HFFc6 (cell line): ENCODE results near the gene PBX3. TPM values are rescaled to one million over a fixed set of nuclear protein-coding genes. Genes with fewer than 3 reads are reported as not detected.

Experiments used
- DNase-seq: peaks from one replicate; pipeline ENCODE4 v3.0.0-alpha.2; 2018
- H3K27ac Mint-ChIP-seq: 2 replicates; pipeline ENCODE4 v1.8.0; 2020; ENCODE audit warnings: mild to moderate bottlenecking, mixed read lengths
- H3K27me3 Mint-ChIP-seq: 2 replicates; pipeline ENCODE4 v1.8.0; 2021; ENCODE audit warnings: mild to moderate bottlenecking, moderate library complexity, mixed read lengths; ENCODE audit not compliant: insufficient read depth
- H3K36me3 Mint-ChIP-seq: 2 replicates; pipeline ENCODE4 v1.8.0; 2021; ENCODE audit warnings: low read depth, mixed read lengths
- H3K4me1 Mint-ChIP-seq: 2 replicates; pipeline ENCODE4 v1.8.0; 2020; ENCODE audit warnings: low read depth, mixed read lengths
- H3K4me3 Mint-ChIP-seq: 2 replicates; pipeline ENCODE4 v1.8.0; 2020; ENCODE audit warnings: mild to moderate bottlenecking, moderate library complexity, mixed read lengths
- H3K9me3 Mint-ChIP-seq: 2 replicates; pipeline ENCODE4 v1.8.0; 2020; ENCODE audit warnings: mild to moderate bottlenecking, mixed read lengths
- CTCF ChIP-seq: fragments of 200-600 bp; sonication (generic); IDR thresholded peaks from 2 replicates; pipeline ENCODE4 v1.5.0; 2021; ENCODE audit warnings: antibody characterized with exemption, mild to moderate bottlenecking
- total RNA-seq, 6 experiments: library from RNA; stranded (reverse); fragmentation: NEBNext Ultra II Directional; extraction: Animal tissue kit (Norgen Biotek cat#: 25700); gene quantifications; 2 replicates in 1 of 6; 3 replicates in 5 of 6; pipeline ENCODE4 v1.2.3, GENCODE V29; 2021

PBX3 gene
- total RNA-seq, 6 experiments from 2014 or later = 32.2 to 44.3 (median 40.3) TPM

DNA sequence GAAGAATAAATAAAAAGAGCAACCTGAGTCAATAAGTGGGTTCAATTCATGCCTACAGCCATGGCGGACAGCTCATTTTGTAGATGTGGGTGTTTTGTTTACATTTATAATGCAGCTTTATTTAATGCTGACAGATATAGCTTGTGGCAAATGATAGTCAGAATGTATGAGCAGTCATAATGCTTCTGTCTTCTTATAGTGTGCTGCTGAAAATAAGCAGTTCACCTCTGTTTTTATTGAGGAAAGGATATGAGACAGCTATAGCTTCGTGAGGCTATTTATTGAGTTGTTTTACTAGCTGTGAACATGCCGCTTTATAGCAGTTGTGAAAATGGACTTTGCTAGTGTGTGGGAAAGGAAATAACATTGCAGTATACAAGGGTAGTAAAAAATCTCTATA is 147.4 kb downstream of the PBX3 start:
- TF ChIP-seq CTCF = no peak
- Mint-ChIP-seq H3K4me3 (no peak overlapping the region), H3K27me3 (no peaks in the 10 kb centered on the region), H3K27ac (no peak overlapping the region), H3K4me1 (peaks cover 49% of the 10 kb centered on the region), H3K36me3 (no peaks in the 10 kb centered on the region), H3K9me3 (no peaks in the 10 kb centered on the region)
- DNase-seq = no peak

DNA sequence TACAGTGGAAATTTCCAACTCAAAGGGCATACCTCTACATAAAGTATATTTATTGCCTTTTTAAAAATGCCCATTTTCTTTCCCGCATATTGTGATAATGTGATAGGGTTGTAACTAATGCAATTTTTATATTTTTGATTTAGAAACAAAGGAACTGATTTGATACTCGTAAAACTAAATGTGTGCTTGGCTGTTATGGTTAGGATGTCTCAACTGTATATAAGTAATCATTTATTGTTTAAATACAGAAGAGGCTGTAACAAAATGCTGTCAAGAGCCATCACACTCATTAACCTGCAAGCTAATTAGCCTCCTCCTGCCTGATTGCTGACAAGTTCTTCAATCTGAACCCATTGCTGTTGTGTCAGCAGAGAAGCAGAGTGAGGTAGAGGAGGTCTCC is 149.2 kb downstream of the PBX3 start:
- H3K4me1 Mint-ChIP-seq = peaks cover 42% of the 10 kb centered on the region
- H3K27ac Mint-ChIP-seq = no peak overlapping the region
- H3K27me3 Mint-ChIP-seq = no peaks in the 10 kb centered on the region
- DNase-seq = no peak
- no peaks in the 10 kb centered on the region for H3K9me3 Mint-ChIP-seq
- H3K4me3 Mint-ChIP-seq = no peak overlapping the region
- no peak for TF ChIP-seq CTCF
- no peaks in the 10 kb centered on the region for H3K36me3 Mint-ChIP-seq

GRCh38 chr9:125896964-125897363 is 149.8 kb downstream of the PBX3 start:
- Mint-ChIP-seq H3K9me3 (no peaks in the 10 kb centered on the region), H3K36me3 (no peaks in the 10 kb centered on the region), H3K27me3 (no peaks in the 10 kb centered on the region), H3K4me1 (peaks cover 46% of the 10 kb centered on the region), H3K4me3 (no peak overlapping the region), H3K27ac (no peak overlapping the region)
- no peak for DNase-seq
- TF ChIP-seq CTCF = no peak

DNA sequence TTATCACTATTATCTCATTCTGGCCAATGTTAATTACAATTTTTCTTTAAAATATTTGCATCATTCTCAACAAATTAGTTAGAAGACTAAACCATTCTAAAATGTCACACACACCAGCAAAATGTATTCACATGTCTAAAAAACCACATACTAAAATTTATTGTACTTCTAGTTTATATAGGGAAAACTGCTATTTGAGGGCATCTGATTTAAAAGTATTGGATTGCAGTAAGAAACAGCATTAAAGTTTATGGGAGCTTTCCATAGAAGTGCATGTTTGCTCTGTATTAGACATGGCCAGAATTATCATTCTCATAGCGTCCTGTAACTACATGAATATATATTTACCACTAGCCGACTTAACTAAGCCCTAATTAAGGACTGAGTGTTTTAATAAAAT is 150.3 kb downstream of the PBX3 start:
- no peak for TF ChIP-seq CTCF
- Mint-ChIP-seq H3K4me3 (no peak overlapping the region), H3K27ac (no peak overlapping the region), H3K36me3 (no peaks in the 10 kb centered on the region), H3K27me3 (no peaks in the 10 kb centered on the region), H3K4me1 (peaks cover 52% of the 10 kb centered on the region), H3K9me3 (no peaks in the 10 kb centered on the region)
- DNase-seq = no peak

DNA sequence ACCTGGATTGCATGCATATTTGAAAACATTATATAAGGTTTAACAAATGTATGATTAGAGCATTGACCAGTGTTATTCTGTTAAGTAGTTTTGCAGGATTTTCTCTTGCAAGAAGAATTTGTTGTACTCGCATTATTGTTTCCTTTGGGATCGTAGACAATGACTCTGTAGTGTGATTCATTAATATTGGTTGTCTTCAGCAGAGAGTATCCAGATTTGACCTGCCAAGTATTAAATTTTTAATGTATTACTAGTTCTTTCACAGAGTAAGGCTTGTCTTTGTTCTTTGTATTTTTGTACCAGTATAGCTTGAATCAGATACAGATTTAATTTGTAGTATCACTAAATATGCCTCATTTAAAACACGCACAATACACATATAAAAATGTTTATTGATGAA is 155.0 kb downstream of the PBX3 start:
- peaks cover 71% of the 10 kb centered on the region for H3K4me1 Mint-ChIP-seq
- no peak for DNase-seq
- H3K9me3 Mint-ChIP-seq = no peaks in the 10 kb centered on the region
- H3K27ac Mint-ChIP-seq = peak overlapping the region; percentile 70
- H3K27me3 Mint-ChIP-seq = no peaks in the 10 kb centered on the region; the same call in 1 of the 2 replicates
- H3K36me3 Mint-ChIP-seq = no peaks in the 10 kb centered on the region
- TF ChIP-seq CTCF = no peak
- peak overlapping the region; percentile 56 for H3K4me3 Mint-ChIP-seq
